Ishikawa (cell line): ENCODE data around the gene SLAMF1.

Experiments
- CREB1 ChIP-seq: IDR thresholded peaks from 2 replicates; pipeline ENCODE4 v1.6.1; 2012; ENCODE audit warnings: low read depth
- NFIC ChIP-seq: IDR thresholded peaks from 2 replicates; pipeline ENCODE4 v1.6.1; 2012
- RAD21 ChIP-seq: IDR thresholded peaks from 2 replicates; pipeline ENCODE4 v1.6.1; 2012; ENCODE audit warnings: low read depth
- TCF12 ChIP-seq: IDR thresholded peaks from 2 replicates; pipeline ENCODE4 v1.6.1; 2012; ENCODE audit warnings: low read depth
- YY1 ChIP-seq: IDR thresholded peaks from 2 replicates; pipeline ENCODE4 v1.6.1; 2012; ENCODE audit warnings: low read depth
- TF ChIP-seq, protein P1 (sequence below): IDR thresholded peaks from 2 replicates; pipeline ENCODE4 v1.6.1; 2012

DNA sequence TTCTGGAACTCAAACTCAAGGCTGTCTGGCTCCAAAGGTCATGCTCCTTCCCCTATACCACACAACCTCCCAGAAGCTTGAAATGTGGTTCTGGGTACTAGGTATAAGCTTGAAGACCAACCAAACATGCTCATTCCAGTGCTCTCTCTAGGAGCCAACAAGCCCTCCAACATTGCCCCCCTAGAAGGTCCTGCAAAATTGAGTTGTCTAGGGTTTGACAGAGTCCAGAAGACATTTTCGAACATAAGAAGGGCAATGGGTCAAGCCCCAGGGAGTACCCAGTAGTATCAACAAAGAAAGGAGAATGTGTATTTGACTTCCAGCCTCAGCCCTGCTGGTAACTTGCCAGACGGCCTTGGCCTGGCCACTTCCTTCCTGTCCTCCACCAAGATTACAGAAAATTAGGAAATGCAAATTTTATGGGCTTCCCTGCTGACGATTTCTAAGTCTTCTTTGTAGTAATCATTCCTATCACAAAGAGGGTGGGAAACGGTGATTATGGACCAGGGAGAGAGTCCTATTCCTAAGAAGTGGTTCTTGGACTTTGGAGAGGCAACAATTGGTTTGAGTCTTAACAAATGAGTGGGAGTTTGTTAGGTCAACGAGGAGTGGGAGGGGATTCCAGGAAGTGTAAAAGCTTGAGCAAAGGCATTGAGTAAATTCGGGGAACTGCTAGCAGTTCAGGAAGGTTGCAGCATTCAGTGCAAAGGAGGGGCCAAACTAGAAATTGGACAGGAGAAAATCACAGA lies 18.7 kb upstream of the SLAMF1 start:
- TF ChIP-seq RAD21, result no peak
- no peak for TF ChIP-seq CREB1
- no peak for TF ChIP-seq NFIC
- TF ChIP-seq TCF12, result no peak
- TF ChIP-seq, protein P1, sequence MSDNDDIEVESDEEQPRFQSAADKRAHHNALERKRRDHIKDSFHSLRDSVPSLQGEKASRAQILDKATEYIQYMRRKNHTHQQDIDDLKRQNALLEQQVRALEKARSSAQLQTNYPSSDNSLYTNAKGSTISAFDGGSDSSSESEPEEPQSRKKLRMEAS, result no peak
- TF ChIP-seq YY1, result no peak
